IMR-90 (cell line): ENCODE results near the gene TGFB1. TPM values are rescaled to one million over a fixed set of nuclear protein-coding genes. Genes with fewer than 3 reads are reported as not detected.

ENCODE experiments used
- ATAC-seq: fragments of 200-7000 bp; cut with Tn5 transposase; 2 replicates; pipeline ENCODE4 v1.9.1; 2020; ENCODE audit warnings: low read depth, mild to moderate bottlenecking, moderate library complexity
- BruUV-seq: library from RNA; stranded (reverse); fragments of 400-500 nt; replicated peaks from 2 replicates; lab custom pipeline; 2021; lab: Mats Ljungman, UMichigan
- CTCF ChIA-PET: fragments of 300-600 bp; formaldehyde crosslinking; extraction: SDS; loops from one replicate; lab custom pipeline; 2021; ENCODE audit warnings: antibody characterized with exemption; lab: Yijun Ruan, JAX
- POLR2A ChIA-PET: fragments of 300-600 bp; sonication (Branson Sonifier 250); formaldehyde crosslinking; loops from one replicate; lab custom pipeline; 2022; ENCODE audit warnings: antibody characterized with exemption; ENCODE audit not compliant: unreplicated experiment; lab: Charles Lee
- DNase-seq: peaks from one replicate; pipeline ENCODE4 v3.0.0; 2013
- H2AFZ ChIP-seq: replicated peaks from 2 replicates; pipeline ENCODE3; 2013; ENCODE audit warnings: low read length, mild to moderate bottlenecking; ENCODE audit not compliant: poor library complexity
- H2AK5ac ChIP-seq: 2 replicates; pipeline ENCODE4 v1.6.1; 2013; ENCODE audit warnings: low read depth, low read length, inconsistent platforms
- H2AK9ac ChIP-seq: replicated peaks from 2 replicates; pipeline ENCODE3; 2013; ENCODE audit warnings: mild to moderate bottlenecking, low read depth, low read length, moderate library complexity; ENCODE audit not compliant: poor library complexity
- H2BK120ac ChIP-seq: 2 replicates; pipeline ENCODE4 v1.6.1; 2013; ENCODE audit warnings: low read depth, low read length, inconsistent platforms
- H2BK15ac ChIP-seq: 3 replicates; pipeline ENCODE4 v1.6.1; 2013; ENCODE audit warnings: low read depth, low read length, inconsistent platforms
- H2BK20ac ChIP-seq: 2 replicates; pipeline ENCODE4 v1.6.1; 2013; ENCODE audit warnings: low read depth, mild to moderate bottlenecking, inconsistent platforms, low read length, moderate library complexity
- H2BK5ac ChIP-seq: 2 replicates; pipeline ENCODE4 v1.6.1; 2013; ENCODE audit warnings: mild to moderate bottlenecking, low read depth, low read length, inconsistent platforms; ENCODE audit not compliant: poor library complexity, severe bottlenecking
- H3K14ac ChIP-seq: replicated peaks from 2 replicates; pipeline ENCODE4 v1.6.1; 2013; ENCODE audit warnings: low read depth, low read length, inconsistent platforms
- H3K18ac ChIP-seq: 2 replicates; pipeline ENCODE4 v1.6.1; 2013; ENCODE audit warnings: low read depth, low read length, control low read depth
- H3K23ac ChIP-seq: 2 replicates; pipeline ENCODE4 v1.6.1; 2013; ENCODE audit warnings: low read depth, low read length, inconsistent platforms
- H3K27ac ChIP-seq: 2 replicates; pipeline ENCODE4 v1.5.1; 2013; ENCODE audit warnings: mild to moderate bottlenecking, control low read depth, low read length; ENCODE audit not compliant: insufficient read depth
- H3K27me3 ChIP-seq: 2 replicates; pipeline ENCODE4 v1.6.1; 2013; ENCODE audit warnings: low read length; ENCODE audit not compliant: control insufficient read depth, insufficient read depth
- H3K36me3 ChIP-seq: 2 replicates; pipeline ENCODE4 v1.6.1; 2013; ENCODE audit warnings: low read length, mixed read lengths; ENCODE audit not compliant: control insufficient read depth, insufficient read depth
- H3K4ac ChIP-seq: 2 replicates; pipeline ENCODE4 v1.6.1; 2013; ENCODE audit warnings: low read depth, low read length, inconsistent platforms
- H3K4me1 ChIP-seq: 2 replicates; pipeline ENCODE4 v1.6.1; 2013; ENCODE audit warnings: low read length, mixed read lengths; ENCODE audit not compliant: control insufficient read depth, insufficient read depth
- H3K4me2 ChIP-seq: 2 replicates; pipeline ENCODE4 v1.6.1; 2013; ENCODE audit warnings: low read depth, mild to moderate bottlenecking, control low read depth, low read length, moderate library complexity
- H3K4me3 ChIP-seq: 2 replicates; pipeline ENCODE4 v1.5.1; 2013; ENCODE audit warnings: low read depth, mild to moderate bottlenecking, control low read depth, low read length, moderate library complexity; ENCODE audit not compliant: insufficient read depth
- H3K56ac ChIP-seq: 2 replicates; pipeline ENCODE4 v1.6.1; 2013; ENCODE audit warnings: low read length, inconsistent platforms; ENCODE audit not compliant: insufficient read depth; ENCODE audit errors: extremely low read depth
- H3K79me1 ChIP-seq, 2 experiments: 2 replicates each; pipeline ENCODE4 v1.6.1; 2013; ENCODE audit warnings: low read length in 2 of 2, inconsistent platforms in 1 of 2, low read depth in 1 of 2
- H3K9ac ChIP-seq: 2 replicates; pipeline ENCODE4 v1.6.1; 2013; ENCODE audit warnings: low read depth, low read length, control low read depth
- H3K9me1 ChIP-seq: 2 replicates; pipeline ENCODE4 v1.6.1; 2013; ENCODE audit warnings: low read length, inconsistent platforms; ENCODE audit not compliant: insufficient read depth
- H3K9me3 ChIP-seq: 2 replicates; pipeline ENCODE4 v1.6.1; 2013; ENCODE audit warnings: low read length; ENCODE audit not compliant: control insufficient read depth, insufficient read depth
- H4K20me1 ChIP-seq: 2 replicates; pipeline ENCODE4 v1.6.1; 2013; ENCODE audit warnings: low read length, inconsistent platforms; ENCODE audit not compliant: insufficient read depth
- H4K5ac ChIP-seq: 2 replicates; pipeline ENCODE4 v1.6.1; 2013; ENCODE audit warnings: mild to moderate bottlenecking, low read depth, low read length, control low read depth
- H4K8ac ChIP-seq, 2 experiments: 2 replicates each; pipeline ENCODE4 v1.6.1; 2013; ENCODE audit warnings: low read depth in 2 of 2, low read length in 2 of 2, control low read depth in 1 of 2, inconsistent platforms in 1 of 2
- H4K91ac ChIP-seq: 2 replicates; pipeline ENCODE4 v1.6.1; 2013; ENCODE audit warnings: low read depth, low read length, inconsistent platforms; ENCODE audit not compliant: insufficient read depth
- BHLHE40 ChIP-seq: fragments of 150-350 bp; IDR thresholded peaks from 2 replicates; pipeline ENCODE4 v1.6.1; 2016; ENCODE audit warnings: mild to moderate bottlenecking, low read depth, low read length
- CEBPB ChIP-seq: IDR thresholded peaks from 2 replicates; pipeline ENCODE4 v1.6.1; 2012; ENCODE audit warnings: low read depth, low read length, improper control_type of control experiment
- ELK1 ChIP-seq: fragments of 150-350 bp; IDR thresholded peaks from 2 replicates; pipeline ENCODE4 v1.6.1; 2016; ENCODE audit warnings: low read depth, mild to moderate bottlenecking, low read length, moderate library complexity, borderline replicate concordance
- FOS ChIP-seq: fragments of 150-350 bp; IDR thresholded peaks from 2 replicates; pipeline ENCODE4 v1.6.1; 2016; ENCODE audit warnings: low read depth, low read length
- MAZ ChIP-seq: IDR thresholded peaks from 2 replicates; pipeline ENCODE4 v1.6.1; 2012; ENCODE audit warnings: low read depth, mild to moderate bottlenecking, low read length, improper control_type of control experiment, moderate library complexity, borderline replicate concordance
- NFE2L2 ChIP-seq: fragments of 150-350 bp; IDR thresholded peaks from 2 replicates; pipeline ENCODE4 v1.6.1; 2016; ENCODE audit warnings: low read depth, mild to moderate bottlenecking, low read length
- POLR2A ChIP-seq: IDR thresholded peaks from 2 replicates; pipeline ENCODE4 v1.6.1; 2012; ENCODE audit warnings: mild to moderate bottlenecking, low read depth, low read length
- RCOR1 ChIP-seq: IDR thresholded peaks from 2 replicates; pipeline ENCODE4 v1.6.1; 2012; ENCODE audit warnings: mild to moderate bottlenecking, low read length, improper control_type of control experiment; ENCODE audit not compliant: insufficient replicate concordance
- USF2 ChIP-seq: fragments of 150-350 bp; IDR thresholded peaks from 2 replicates; pipeline ENCODE4 v1.6.1; 2017; ENCODE audit warnings: mild to moderate bottlenecking, antibody characterized with exemption, low read length, low read depth
- WGBS, 2 experiments: methylation state at CpG; one replicate each; pipeline versions ENCODE4 v1.1.5 to v1.1.7; 2013; ENCODE audit warnings: missing lambda C conversion rate in 2 of 2; ENCODE audit not compliant: insufficient read length in 1 of 2; ENCODE audit errors: extremely low coverage in 2 of 2; 5-methylcytosine and 5-hydroxymethylcytosine counted together
- dilution Hi-C: fragments of 300-500 bp; cut with HindIII; formaldehyde crosslinking; loops from one replicate; pipeline ENCODE4 v1.14.3; 2018; ENCODE audit warnings: low sequenced_read_pairs; ENCODE audit not compliant: unreplicated experiment
- in situ Hi-C: fragments of 300-500 bp; cut with MboI; formaldehyde crosslinking; loops from 3 replicates; pipeline ENCODE4 v1.14.3; 2019; ENCODE audit warnings: low sequenced_read_pairs, inconsistent platforms, mixed read lengths
- intact Hi-C: fragments of 100-400 bp; cut with micrococcal nuclease; formaldehyde crosslinking; loops from 2 replicates; pipeline ENCODE4 v1.10.0; 2022
- polyA plus RNA-seq, 3 experiments: library from polyadenylated mRNA; depleted of rRNA; stranded (reverse); fragments of >200 nt; gene quantifications; 2 replicates each; pipeline ENCODE4 v1.2.3, GENCODE V29; 2012; ENCODE audit warnings: low replicate concordance in 1 of 3
- total RNA-seq: library from RNA; depleted of rRNA; stranded (reverse); fragments of >200 nt; gene quantifications from 2 replicates; pipeline ENCODE4 v1.2.3, GENCODE V29; 2012

Gene TGFB1
- total and polyA plus RNA-seq, 2 of the 4 experiments (the other 2 are of a cell fraction), result 3.2 to 26.7 TPM

GRCh38 chr19:41311613-41312012 lies 42.1 kb downstream of the TGFB1 start:
- no peaks in the 10 kb centered on the region for H3K9me3 ChIP-seq
- H4K91ac ChIP-seq, result no peak overlapping the region
- H2AFZ ChIP-seq, result no peak overlapping the region
- H3K27ac ChIP-seq, result no peak overlapping the region
- no peak overlapping the region for H3K9ac ChIP-seq
- ChIA-PET POLR2A (no interaction called here), CTCF (interaction anchor here (1.1 kb wide), 1 partner anchor 41 kb away, joined by 3 read pairs; no protein-coding TSS in a partner anchor)
- BruUV-seq, result no TSS peak
- H3K23ac ChIP-seq, result peak overlapping the region; percentile 11; the same call in 1 of the 2 replicates
- peaks cover 26% of the 10 kb centered on the region; the same call in 1 of the 2 replicates for H4K20me1 ChIP-seq
- peaks cover 25 to 62% of the 10 kb centered on the region in 2 experiments for H3K79me1 ChIP-seq
- TF ChIP-seq ELK1 (no peak), FOS (no peak), NFE2L2 (no peak), USF2 (no peak), CEBPB (no peak), RCOR1 (no peak), BHLHE40 (no peak), POLR2A (no peak), MAZ (no peak)
- no peak overlapping the region for H2BK20ac ChIP-seq
- no peak overlapping the region for H4K5ac ChIP-seq
- no peak overlapping the region for H3K4ac ChIP-seq
- H4K8ac ChIP-seq, result no peak overlapping the region
- ATAC-seq (no peak), DNase-seq (no peak)
- H2BK120ac ChIP-seq, result no peak overlapping the region
- H3K36me3 ChIP-seq, result peaks cover 31% of the 10 kb centered on the region
- no peak overlapping the region for H3K56ac ChIP-seq
- no peak overlapping the region for H2BK5ac ChIP-seq
- WGBS, 2 experiments, result 91% methylated on average over 7 of the region's 8 CpGs; no CpG with 5 or more reads in 1 of the 2 experiments
- no peak overlapping the region for H3K18ac ChIP-seq
- H3K14ac ChIP-seq, result no peak overlapping the region
- no peak overlapping the region for H2AK9ac ChIP-seq
- intact Hi-C loops (loop anchor here (5.0 kb wide), 1 partner anchor 94 kb away; the partner anchor contains the start of gene AXL), dilution Hi-C loops (no loop called here), in situ Hi-C loops (no loop called here)
- H2BK15ac ChIP-seq, result no peak overlapping the region
- peaks cover 7% of the 10 kb centered on the region for H3K4me1 ChIP-seq
- H3K9me1 ChIP-seq, result no peaks in the 10 kb centered on the region; the same call in none of the 2 replicates
- peak overlapping the region; percentile 96; the same call in 1 of the 2 replicates for H3K4me2 ChIP-seq
- no peaks in the 10 kb centered on the region for H3K27me3 ChIP-seq
- H3K4me3 ChIP-seq, result no peak overlapping the region
- no peak overlapping the region for H2AK5ac ChIP-seq
